ENCODE results near the gene MACROD2. TPM values are rescaled to one million over a fixed set of nuclear protein-coding genes. Genes with fewer than 3 reads are reported as not detected.
A peak's percentile ranks its signal among the peaks of the same experiment; 100 is the strongest.

MACROD2 gene
- total RNA-seq, 1 donor from 2014 or later = 6.7 TPM

DNA sequence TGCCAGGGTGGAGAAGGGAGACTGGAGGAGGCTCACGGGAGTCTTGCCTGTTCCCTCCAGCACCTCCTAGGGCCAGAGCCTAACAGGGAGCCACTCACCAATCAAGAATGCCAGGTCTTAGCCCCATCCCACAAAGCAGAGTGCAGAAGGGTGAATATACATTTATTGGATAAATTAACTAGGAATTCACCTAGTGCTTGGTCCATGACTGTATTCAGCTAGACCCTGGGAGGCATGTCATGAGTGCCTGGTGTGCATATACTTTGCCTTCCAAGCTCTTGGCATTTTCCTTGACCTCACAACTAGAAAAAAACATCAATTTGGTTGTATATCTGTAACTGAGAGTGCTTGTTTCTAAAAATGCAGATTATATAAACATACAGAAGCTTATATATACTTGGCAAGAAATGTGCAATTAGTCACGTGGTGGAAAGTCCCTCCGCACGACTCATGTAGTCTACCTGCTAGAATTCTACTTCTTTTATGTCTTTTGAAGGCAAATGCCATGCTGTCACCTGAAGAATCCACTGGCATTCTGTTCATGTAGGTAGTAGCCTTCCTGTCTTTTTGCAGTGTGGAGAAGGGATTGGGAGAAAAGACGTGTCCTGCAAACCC is 1586.9 kb downstream of the MACROD2 start:
- DNase-seq (ENCODE audit: extremely low spot score, unreplicated experiment) = no peak
- Mint-ChIP-seq H3K36me3 (peaks cover 3% of the 10 kb centered on the region), H3K4me3 (no peak overlapping the region), H3K9me3 (no peaks in the 10 kb centered on the region), H3K4me1 (ENCODE audit: unreplicated experiment) (peaks cover 6% of the 10 kb centered on the region), H3K27ac (no peak overlapping the region), H3K27me3 (peaks cover 7% of the 10 kb centered on the region)
- TF ChIP-seq CTCF (conservative IDR thresholded peaks at IDR 0.05) = no peak

GRCh38 chr20:15584507-15584906 is 1589.2 kb downstream of the MACROD2 start:
- Mint-ChIP-seq H3K4me3 (no peak overlapping the region), H3K4me1 (ENCODE audit: unreplicated experiment) (peaks cover 6% of the 10 kb centered on the region), H3K9me3 (peaks cover 2% of the 10 kb centered on the region), H3K36me3 (peaks cover 3% of the 10 kb centered on the region), H3K27me3 (peaks cover 7% of the 10 kb centered on the region), H3K27ac (no peak overlapping the region)
- no peak for TF ChIP-seq CTCF (conservative IDR thresholded peaks at IDR 0.05)
- no peak for DNase-seq (ENCODE audit: extremely low spot score, unreplicated experiment)

- TF ChIP-seq CTCF (conservative IDR thresholded peaks at IDR 0.05) = no peak
- peaks cover 12% of the 10 kb centered on the region for H3K4me1 Mint-ChIP-seq (ENCODE audit: unreplicated experiment)
- no peaks in the 10 kb centered on the region for H3K36me3 Mint-ChIP-seq
- no peak overlapping the region for H3K27ac Mint-ChIP-seq
- H3K4me3 Mint-ChIP-seq = no peak overlapping the region
- peaks cover 5% of the 10 kb centered on the region for H3K9me3 Mint-ChIP-seq
- no peak for DNase-seq (ENCODE audit: extremely low spot score, unreplicated experiment)
- H3K27me3 Mint-ChIP-seq = no peaks in the 10 kb centered on the region
Observed at GRCh38 chr20:15593081-15593480, 1597.8 kb downstream of the MACROD2 start.

DNA sequence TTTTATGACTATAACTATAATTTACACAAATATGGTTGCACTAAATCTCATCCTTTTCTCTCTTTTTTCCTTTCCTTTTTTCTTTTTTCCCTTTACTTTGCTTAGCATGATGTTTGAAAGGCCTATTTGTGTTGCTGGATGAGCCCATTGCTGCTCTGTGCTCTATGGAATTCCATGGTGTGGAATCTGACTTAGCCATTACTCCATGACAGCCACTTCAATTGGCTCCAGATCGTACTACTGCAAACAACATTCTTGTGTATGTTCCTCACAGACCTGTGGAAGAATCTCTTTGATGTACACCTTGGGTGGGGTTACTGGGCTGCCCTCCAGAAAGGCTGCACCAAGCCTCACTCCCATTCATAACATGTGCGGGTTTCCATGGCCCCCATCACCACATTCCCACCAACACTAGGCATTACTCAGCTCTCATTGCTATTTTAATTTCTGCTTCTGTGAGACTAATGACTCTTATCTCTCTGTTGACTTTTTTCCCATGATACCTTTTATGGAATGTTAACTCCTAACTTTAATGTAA is 1598.9 kb downstream of the MACROD2 start:
- Mint-ChIP-seq H3K27me3 (no peaks in the 10 kb centered on the region), H3K9me3 (peaks cover 5% of the 10 kb centered on the region), H3K4me1 (ENCODE audit: unreplicated experiment) (peaks cover 12% of the 10 kb centered on the region), H3K4me3 (no peak overlapping the region), H3K36me3 (no peaks in the 10 kb centered on the region), H3K27ac (peak overlapping the region; percentile 55)
- DNase-seq (ENCODE audit: extremely low spot score, unreplicated experiment) = no peak
- no peak for TF ChIP-seq CTCF (conservative IDR thresholded peaks at IDR 0.05)

DNA sequence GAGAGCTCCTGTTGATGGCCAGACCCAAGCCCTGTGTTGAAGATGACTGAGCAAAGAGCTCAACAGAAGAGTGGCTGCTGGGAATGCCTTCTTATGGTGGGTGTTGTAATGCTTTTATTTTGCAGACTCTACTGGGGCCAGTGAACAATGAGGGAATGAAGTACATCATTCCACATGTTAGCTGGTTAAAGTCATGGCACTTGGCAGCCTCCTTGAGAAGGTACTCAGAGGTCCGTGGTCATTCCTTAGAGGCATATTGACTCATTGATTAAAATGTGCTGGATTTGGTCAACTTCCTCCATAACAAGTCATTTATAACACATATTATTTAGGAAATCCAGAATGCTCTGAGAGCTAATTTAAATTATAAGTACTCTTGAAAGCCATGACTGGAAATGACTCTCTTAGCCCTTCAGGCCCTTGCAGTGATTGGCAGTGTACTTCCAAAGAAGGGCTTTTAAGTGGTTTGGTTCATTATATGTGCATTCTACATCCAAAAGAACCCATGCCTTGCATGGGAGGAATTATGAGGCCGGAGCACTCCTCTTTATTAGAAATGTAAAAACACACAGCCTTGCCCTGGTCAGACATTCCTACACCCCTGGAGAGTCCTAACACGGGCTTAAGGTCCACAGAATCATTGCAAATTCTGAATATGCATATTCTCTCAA is 1601.0 kb downstream of the MACROD2 start:
- no peak for TF ChIP-seq CTCF (conservative IDR thresholded peaks at IDR 0.05)
- H3K9me3 Mint-ChIP-seq = no peaks in the 10 kb centered on the region
- DNase-seq (ENCODE audit: extremely low spot score, unreplicated experiment) = no peak
- no peak overlapping the region for H3K4me3 Mint-ChIP-seq
- no peak overlapping the region for H3K27ac Mint-ChIP-seq
- peaks cover 3% of the 10 kb centered on the region for H3K27me3 Mint-ChIP-seq
- H3K4me1 Mint-ChIP-seq (ENCODE audit: unreplicated experiment) = peaks cover 17% of the 10 kb centered on the region
- H3K36me3 Mint-ChIP-seq = no peaks in the 10 kb centered on the region
